Measurements from ENCODE around the gene ATP8B4.

DNA sequence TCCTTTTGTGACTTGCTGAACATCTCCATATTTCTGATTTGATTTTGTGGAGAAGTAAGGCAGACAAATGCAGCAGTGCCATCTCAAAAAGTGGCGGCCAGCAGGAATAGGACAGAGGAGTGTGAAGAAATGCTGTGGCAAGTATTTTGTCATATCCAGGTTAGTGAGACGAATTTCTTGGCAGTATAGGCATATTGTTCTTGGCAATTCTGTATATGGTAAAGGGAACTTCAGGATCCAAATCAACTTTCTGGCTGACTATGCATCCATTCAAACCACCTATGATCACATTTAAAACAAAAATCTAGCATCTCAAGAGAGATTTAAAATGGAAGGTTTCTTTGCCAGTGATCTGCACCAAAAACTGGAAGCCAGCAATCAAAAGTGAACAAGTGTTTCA, 270.2 kb downstream of the ATP8B4 start:
- no peak for TF ChIP-seq RARB (CRISPR knock-in tag; IDR thresholded peaks at IDR 0.05)
- no peak for TF ChIP-seq ARNTL (CRISPR knock-in tag; IDR thresholded peaks at IDR 0.05; ENCODE audit: borderline replicate concordance, low read depth)
- TF ChIP-seq ZFP3 (CRISPR knock-in tag; IDR thresholded peaks at IDR 0.05), result no peak
- TF ChIP-seq CSDC2 (CRISPR knock-in tag; IDR thresholded peaks at IDR 0.05), result no peak
- TF ChIP-seq, protein P1, sequence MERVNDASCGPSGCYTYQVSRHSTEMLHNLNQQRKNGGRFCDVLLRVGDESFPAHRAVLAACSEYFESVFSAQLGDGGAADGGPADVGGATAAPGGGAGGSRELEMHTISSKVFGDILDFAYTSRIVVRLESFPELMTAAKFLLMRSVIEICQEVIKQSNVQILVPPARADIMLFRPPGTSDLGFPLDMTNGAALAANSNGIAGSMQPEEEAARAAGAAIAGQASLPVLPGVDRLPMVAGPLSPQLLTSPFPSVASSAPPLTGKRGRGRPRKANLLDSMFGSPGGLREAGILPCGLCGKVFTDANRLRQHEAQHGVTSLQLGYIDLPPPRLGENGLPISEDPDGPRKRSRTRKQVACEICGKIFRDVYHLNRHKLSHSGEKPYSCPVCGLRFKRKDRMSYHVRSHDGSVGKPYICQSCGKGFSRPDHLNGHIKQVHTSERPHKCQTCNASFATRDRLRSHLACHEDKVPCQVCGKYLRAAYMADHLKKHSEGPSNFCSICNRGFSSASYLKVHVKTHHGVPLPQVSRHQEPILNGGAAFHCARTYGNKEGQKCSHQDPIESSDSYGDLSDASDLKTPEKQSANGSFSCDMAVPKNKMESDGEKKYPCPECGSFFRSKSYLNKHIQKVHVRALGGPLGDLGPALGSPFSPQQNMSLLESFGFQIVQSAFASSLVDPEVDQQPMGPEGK (CRISPR knock-in tag; IDR thresholded peaks at IDR 0.05; ENCODE audit: borderline replicate concordance), result no peak
- no peak for TF ChIP-seq GLIS3 (CRISPR knock-in tag; IDR thresholded peaks at IDR 0.05)
- no peak for TF ChIP-seq ISL1 (CRISPR knock-in tag; IDR thresholded peaks at IDR 0.05)
- TF ChIP-seq, protein P2, sequence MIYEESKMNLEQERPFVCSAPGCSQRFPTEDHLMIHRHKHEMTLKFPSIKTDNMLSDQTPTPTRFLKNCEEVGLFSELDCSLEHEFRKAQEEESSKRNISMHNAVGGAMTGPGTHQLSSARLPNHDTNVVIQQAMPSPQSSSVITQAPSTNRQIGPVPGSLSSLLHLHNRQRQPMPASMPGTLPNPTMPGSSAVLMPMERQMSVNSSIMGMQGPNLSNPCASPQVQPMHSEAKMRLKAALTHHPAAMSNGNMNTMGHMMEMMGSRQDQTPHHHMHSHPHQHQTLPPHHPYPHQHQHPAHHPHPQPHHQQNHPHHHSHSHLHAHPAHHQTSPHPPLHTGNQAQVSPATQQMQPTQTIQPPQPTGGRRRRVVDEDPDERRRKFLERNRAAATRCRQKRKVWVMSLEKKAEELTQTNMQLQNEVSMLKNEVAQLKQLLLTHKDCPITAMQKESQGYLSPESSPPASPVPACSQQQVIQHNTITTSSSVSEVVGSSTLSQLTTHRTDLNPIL (CRISPR knock-in tag; IDR thresholded peaks at IDR 0.05; ENCODE audit: low read depth), result no peak
- TF ChIP-seq, protein P3, sequence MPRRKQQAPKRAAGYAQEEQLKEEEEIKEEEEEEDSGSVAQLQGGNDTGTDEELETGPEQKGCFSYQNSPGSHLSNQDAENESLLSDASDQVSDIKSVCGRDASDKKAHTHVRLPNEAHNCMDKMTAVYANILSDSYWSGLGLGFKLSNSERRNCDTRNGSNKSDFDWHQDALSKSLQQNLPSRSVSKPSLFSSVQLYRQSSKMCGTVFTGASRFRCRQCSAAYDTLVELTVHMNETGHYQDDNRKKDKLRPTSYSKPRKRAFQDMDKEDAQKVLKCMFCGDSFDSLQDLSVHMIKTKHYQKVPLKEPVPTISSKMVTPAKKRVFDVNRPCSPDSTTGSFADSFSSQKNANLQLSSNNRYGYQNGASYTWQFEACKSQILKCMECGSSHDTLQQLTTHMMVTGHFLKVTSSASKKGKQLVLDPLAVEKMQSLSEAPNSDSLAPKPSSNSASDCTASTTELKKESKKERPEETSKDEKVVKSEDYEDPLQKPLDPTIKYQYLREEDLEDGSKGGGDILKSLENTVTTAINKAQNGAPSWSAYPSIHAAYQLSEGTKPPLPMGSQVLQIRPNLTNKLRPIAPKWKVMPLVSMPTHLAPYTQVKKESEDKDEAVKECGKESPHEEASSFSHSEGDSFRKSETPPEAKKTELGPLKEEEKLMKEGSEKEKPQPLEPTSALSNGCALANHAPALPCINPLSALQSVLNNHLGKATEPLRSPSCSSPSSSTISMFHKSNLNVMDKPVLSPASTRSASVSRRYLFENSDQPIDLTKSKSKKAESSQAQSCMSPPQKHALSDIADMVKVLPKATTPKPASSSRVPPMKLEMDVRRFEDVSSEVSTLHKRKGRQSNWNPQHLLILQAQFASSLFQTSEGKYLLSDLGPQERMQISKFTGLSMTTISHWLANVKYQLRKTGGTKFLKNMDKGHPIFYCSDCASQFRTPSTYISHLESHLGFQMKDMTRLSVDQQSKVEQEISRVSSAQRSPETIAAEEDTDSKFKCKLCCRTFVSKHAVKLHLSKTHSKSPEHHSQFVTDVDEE (CRISPR knock-in tag; IDR thresholded peaks at IDR 0.05), result no peak
